NCI-H345 treated with DMSO at 0.1 percent for 48 hours (cell line): ENCODE measurements around the gene MBNL1.
"Not testable (repeated sequence)": the region's sequence is repeated elsewhere in the genome, so short reads cannot be mapped to it uniquely, and the experiment has no call there.

Experiments used
- DNase-seq: peaks from one replicate; lab custom pipeline; 2025; ENCODE audit not compliant: unreplicated experiment; lab: John Stamatoyannopoulos, UW

MBNL1 gene

GRCh38 chr3:152317184-152317583 lies 48.5 kb downstream of the MBNL1 start:
- DNase-seq = no peak

GRCh38 chr3:152317956-152318355 lies 49.2 kb downstream of the MBNL1 start:
- no peak for DNase-seq

GRCh38 chr3:152318512-152318911 lies 49.8 kb downstream of the MBNL1 start:
- DNase-seq = no peak

- DNase-seq = no peak
Observed at GRCh38 chr3:152319256-152319655, 50.5 kb downstream of the MBNL1 start.

- DNase-seq = no peak
Observed at GRCh38 chr3:152319831-152320617, 51.3 kb downstream of the MBNL1 start.

GRCh38 chr3:152321200-152321954 lies 52.6 kb downstream of the MBNL1 start:
- DNase-seq = no peak

- no peak for DNase-seq
Observed at GRCh38 chr3:152321955-152322377, 53.2 kb downstream of the MBNL1 start.

- no peak for DNase-seq
Observed at GRCh38 chr3:152322756-152323155, 54.0 kb downstream of the MBNL1 start.

GRCh38 chr3:152323834-152324233 lies 55.1 kb downstream of the MBNL1 start:
- no peak for DNase-seq

- DNase-seq = no peak
Observed at GRCh38 chr3:152325136-152325535, 56.4 kb downstream of the MBNL1 start.

GRCh38 chr3:152327203-152327602 lies 58.5 kb downstream of the MBNL1 start:
- DNase-seq = no peak

GRCh38 chr3:152328841-152329240 lies 60.1 kb downstream of the MBNL1 start:
- no peak for DNase-seq

GRCh38 chr3:152330559-152330958 lies 61.8 kb downstream of the MBNL1 start:
- DNase-seq = no peak

- no peak for DNase-seq
Observed at GRCh38 chr3:152331018-152331541, 62.4 kb downstream of the MBNL1 start.

- DNase-seq = no peak
Observed at GRCh38 chr3:152331998-152332397, 63.3 kb downstream of the MBNL1 start.

GRCh38 chr3:152333928-152334327 lies 65.2 kb downstream of the MBNL1 start:
- DNase-seq = no peak

GRCh38 chr3:152334761-152335160 lies 66.0 kb downstream of the MBNL1 start:
- DNase-seq = no peak

GRCh38 chr3:152335273-152335672 lies 66.5 kb downstream of the MBNL1 start:
- DNase-seq = no peak

- DNase-seq = not testable (repeated sequence)
Observed at GRCh38 chr3:152337337-152337736, 68.6 kb downstream of the MBNL1 start.

- no peak for DNase-seq
Observed at GRCh38 chr3:152338159-152338720, 69.5 kb downstream of the MBNL1 start.

- DNase-seq = no peak
Observed at GRCh38 chr3:152339881-152340505, 71.3 kb downstream of the MBNL1 start.
